Measurements from ENCODE around the gene AKAP8L.

- no peak for TF ChIP-seq EZH2phosphoT487 (IDR thresholded peaks at IDR 0.05; ENCODE audit: insufficient read depth, low read depth)
- no peak for TF ChIP-seq EZH2 (IDR thresholded peaks at IDR 0.05; ENCODE audit: insufficient read depth, poor library complexity, severe bottlenecking)
These were observed 53.5 kb downstream of the AKAP8L start for GRCh38 chr19:15365264-15365663.
